K562 (cell line): ENCODE data around the gene GRK3.

Experiments used
- CBFB ChIP-seq: sonication (generic); formaldehyde crosslinking; IDR thresholded peaks from 2 replicates; pipeline ENCODE4 v1.4.0; 2020; ENCODE audit warnings: mild to moderate bottlenecking, missing genetic modification reagents
- EP300 ChIP-seq: IDR thresholded peaks from 2 replicates; pipeline ENCODE4 v1.6.1; 2012; ENCODE audit warnings: low read length, improper control_type of control experiment
- EZH2 ChIP-seq: IDR thresholded peaks from 2 replicates; pipeline ENCODE4 v1.6.1; 2012; ENCODE audit warnings: low read depth, mild to moderate bottlenecking, inconsistent platforms, low read length, borderline replicate concordance
- ZNF766 ChIP-seq: fragments of 200-800 bp; sonication (Bioruptor generic); conservative IDR thresholded peaks from 2 replicates; pipeline ENCODE4 v1.6.1; 2016; ENCODE audit warnings: missing genetic modification characterization, missing compliant biosample characterization

- TF ChIP-seq ZNF766 (no peak), EZH2 (no peak), EP300 (no peak), CBFB (CRISPR knock-in tag) (no peak)
These were observed 86.4 kb downstream of the GRK3 start for GRCh38 chr22:25650833-25651232.
